ENCODE results near the gene MAD1L1.

- TF ChIP-seq POLR2A (IDR thresholded peaks at IDR 0.05) (no peak), CTCF (IDR thresholded peaks at IDR 0.05 in 8 of 11, conservative IDR thresholded peaks at IDR 0.05 in 3 of 11) (no peak), POLR2AphosphoS5 (IDR thresholded peaks at IDR 0.05) (no peak)
Observed at GRCh38 chr7:1953199-1954190, 279.2 kb downstream of the MAD1L1 start.
